Karpas-422 (cell line): Measurements from ENCODE around the gene MRM1. TPM values are rescaled to one million over a fixed set of nuclear protein-coding genes. Genes with fewer than 3 reads are reported as not detected.

Experiments used
- DNase-seq: peaks from one replicate; pipeline ENCODE4 v3.0.0-alpha.2; 2015
- H2AFZ ChIP-seq: fragments of 200-600 bp; sonication (generic); 2 replicates; pipeline ENCODE4 v1.6.1; 2014; ENCODE audit warnings: antibody characterized with exemption, low read length, mixed read lengths
- H3K27ac ChIP-seq: fragments of 200-600 bp; sonication (generic); 2 replicates; pipeline ENCODE4 v1.5.1; 2014; ENCODE audit warnings: mild to moderate bottlenecking, low read length, moderate library complexity
- H3K27me3 ChIP-seq: fragments of 200-600 bp; sonication (generic); 2 replicates; pipeline ENCODE4 v1.6.1; 2014; ENCODE audit warnings: low read length, mixed read lengths
- H3K36me3 ChIP-seq: fragments of 200-600 bp; sonication (generic); 2 replicates; pipeline ENCODE4 v1.6.1; 2014; ENCODE audit warnings: low read length, mixed read lengths; ENCODE audit not compliant: insufficient read depth
- H3K4me1 ChIP-seq: fragments of 200-600 bp; sonication (generic); 2 replicates; pipeline ENCODE4 v1.6.1; 2014; ENCODE audit warnings: mild to moderate bottlenecking, low read length, mixed read lengths
- H3K4me2 ChIP-seq: fragments of 200-600 bp; sonication (generic); 2 replicates; pipeline ENCODE4 v1.6.1; 2014; ENCODE audit warnings: low read length, low read depth, mild to moderate bottlenecking; ENCODE audit not compliant: poor library complexity, severe bottlenecking
- H3K4me3 ChIP-seq: fragments of 200-600 bp; sonication (generic); 2 replicates; pipeline ENCODE4 v1.5.1; 2014; ENCODE audit warnings: mild to moderate bottlenecking, antibody characterized with exemption, low read length, mixed read lengths
- H3K79me2 ChIP-seq: fragments of 200-600 bp; sonication (generic); 2 replicates; pipeline ENCODE4 v1.6.1; 2014; ENCODE audit warnings: mild to moderate bottlenecking, low read length, mixed read lengths
- H3K9ac ChIP-seq: fragments of 200-600 bp; sonication (generic); 2 replicates; pipeline ENCODE4 v1.6.0; 2014; ENCODE audit warnings: low read length
- H3K9me2 ChIP-seq: fragments of 200-600 bp; sonication (generic), shearing (Covaris generic); replicated peaks from 2 replicates; pipeline ENCODE4 v1.6.0; 2014; ENCODE audit warnings: mild to moderate bottlenecking, low read length, moderate library complexity; ENCODE audit not compliant: insufficient read depth
- H3K9me3 ChIP-seq: fragments of 300-700, 200-600 bp; sonication (generic); 2 replicates; pipeline ENCODE4 v1.6.1; 2014; ENCODE audit warnings: low read length, mixed read lengths
- H4K20me1 ChIP-seq: fragments of 200-600 bp; sonication (generic); 2 replicates; pipeline ENCODE4 v1.6.1; 2014; ENCODE audit warnings: mild to moderate bottlenecking, antibody characterized with exemption, low read length, low read depth; ENCODE audit not compliant: insufficient read depth
- total RNA-seq: library from RNA; depleted of rRNA; stranded (reverse); fragments of >200 nt; shearing (Covaris generic); gene quantifications from 2 replicates; pipeline ENCODE4 v1.2.3, GENCODE V29; 2014; ENCODE audit warnings: low replicate concordance

MRM1 gene
- total RNA-seq, 1 experiment from 2014 or later, result 11.7 TPM

- H3K4me3 ChIP-seq, result no peak overlapping the region
- no peaks in the 10 kb centered on the region; the same call in 1 of the 2 replicates for H4K20me1 ChIP-seq
- H3K9ac ChIP-seq, result no peak overlapping the region
- H3K27me3 ChIP-seq, result no peaks in the 10 kb centered on the region
- H3K79me2 ChIP-seq, result no peaks in the 10 kb centered on the region
- H2AFZ ChIP-seq, result no peak overlapping the region
- DNase-seq, result no peak
- no peaks in the 10 kb centered on the region for H3K9me3 ChIP-seq
- no peak overlapping the region for H3K27ac ChIP-seq
- H3K4me2 ChIP-seq, result no peak overlapping the region
- no peaks in the 10 kb centered on the region for H3K9me2 ChIP-seq
- H3K4me1 ChIP-seq, result no peaks in the 10 kb centered on the region
- no peaks in the 10 kb centered on the region for H3K36me3 ChIP-seq
Observed at GRCh38 chr17:36641877-36642845, 40.8 kb downstream of the MRM1 start.

GRCh38 chr17:36643086-36643685 is 41.8 kb downstream of the MRM1 start:
- H4K20me1 ChIP-seq, result no peaks in the 10 kb centered on the region; the same call in 1 of the 2 replicates
- no peaks in the 10 kb centered on the region for H3K79me2 ChIP-seq
- no peaks in the 10 kb centered on the region for H3K36me3 ChIP-seq
- H3K9ac ChIP-seq, result no peak overlapping the region
- H3K4me3 ChIP-seq, result no peak overlapping the region
- no peaks in the 10 kb centered on the region for H3K9me2 ChIP-seq
- no peaks in the 10 kb centered on the region for H3K27me3 ChIP-seq
- H3K27ac ChIP-seq, result no peak overlapping the region
- H3K4me2 ChIP-seq, result no peak overlapping the region
- no peak for DNase-seq
- H3K4me1 ChIP-seq, result no peaks in the 10 kb centered on the region
- H2AFZ ChIP-seq, result no peak overlapping the region
- H3K9me3 ChIP-seq, result no peaks in the 10 kb centered on the region

- Histone ChIP-seq H3K27ac (no peak overlapping the region), H3K4me3 (no peak overlapping the region), H3K79me2 (no peaks in the 10 kb centered on the region), H4K20me1 (peaks cover 2% of the 10 kb centered on the region; the same call in 1 of the 2 replicates), H3K9me3 (no peaks in the 10 kb centered on the region), H3K9me2 (no peaks in the 10 kb centered on the region), H3K9ac (no peak overlapping the region), H2AFZ (no peak overlapping the region), H3K27me3 (no peaks in the 10 kb centered on the region), H3K4me2 (no peak overlapping the region), H3K36me3 (no peaks in the 10 kb centered on the region), H3K4me1 (peaks cover 5% of the 10 kb centered on the region)
- DNase-seq, result no peak
Observed at GRCh38 chr17:36645422-36645821, 44.0 kb downstream of the MRM1 start.

- no peak for DNase-seq
- Histone ChIP-seq H3K36me3 (no peaks in the 10 kb centered on the region), H3K9me3 (no peaks in the 10 kb centered on the region), H3K9ac (no peak overlapping the region), H3K9me2 (no peaks in the 10 kb centered on the region), H2AFZ (no peak overlapping the region), H3K4me1 (peaks cover 10% of the 10 kb centered on the region), H4K20me1 (peaks cover 10% of the 10 kb centered on the region; the same call in 1 of the 2 replicates), H3K27me3 (no peaks in the 10 kb centered on the region), H3K79me2 (no peaks in the 10 kb centered on the region), H3K4me3 (no peak overlapping the region), H3K4me2 (no peak overlapping the region), H3K27ac (no peak overlapping the region)
Observed at GRCh38 chr17:36647636-36648035, 46.3 kb downstream of the MRM1 start.

- H3K36me3 ChIP-seq, result no peaks in the 10 kb centered on the region
- H3K27me3 ChIP-seq, result no peaks in the 10 kb centered on the region
- no peak overlapping the region for H3K27ac ChIP-seq
- H3K9me2 ChIP-seq, result no peaks in the 10 kb centered on the region
- H4K20me1 ChIP-seq, result peaks cover 10% of the 10 kb centered on the region; the same call in 1 of the 2 replicates
- H3K4me1 ChIP-seq, result peaks cover 10% of the 10 kb centered on the region
- H3K9ac ChIP-seq, result no peak overlapping the region
- peak; percentile 56 for DNase-seq
- no peak overlapping the region for H3K4me2 ChIP-seq
- no peaks in the 10 kb centered on the region for H3K79me2 ChIP-seq
- H3K4me3 ChIP-seq, result no peak overlapping the region
- H2AFZ ChIP-seq, result no peak overlapping the region
- H3K9me3 ChIP-seq, result no peaks in the 10 kb centered on the region
Observed at GRCh38 chr17:36650096-36650775, 48.9 kb downstream of the MRM1 start.

- Histone ChIP-seq H3K27me3 (no peaks in the 10 kb centered on the region), H3K4me2 (no peak overlapping the region), H3K9me2 (no peaks in the 10 kb centered on the region), H4K20me1 (peaks cover 13% of the 10 kb centered on the region; the same call in 1 of the 2 replicates), H2AFZ (no peak overlapping the region), H3K9ac (no peak overlapping the region), H3K79me2 (no peaks in the 10 kb centered on the region), H3K36me3 (no peaks in the 10 kb centered on the region), H3K4me3 (no peak overlapping the region), H3K9me3 (no peaks in the 10 kb centered on the region), H3K27ac (no peak overlapping the region), H3K4me1 (peaks cover 10% of the 10 kb centered on the region)
- DNase-seq, result no peak
Observed at GRCh38 chr17:36653374-36653773, 52.0 kb downstream of the MRM1 start.

- H3K4me2 ChIP-seq, result no peak overlapping the region
- H3K4me3 ChIP-seq, result no peak overlapping the region
- DNase-seq, result no peak
- H3K27me3 ChIP-seq, result no peaks in the 10 kb centered on the region
- H4K20me1 ChIP-seq, result peaks cover 13% of the 10 kb centered on the region; the same call in 1 of the 2 replicates
- no peak overlapping the region for H3K9ac ChIP-seq
- no peaks in the 10 kb centered on the region for H3K9me3 ChIP-seq
- peaks cover 10% of the 10 kb centered on the region for H3K4me1 ChIP-seq
- no peak overlapping the region for H3K27ac ChIP-seq
- no peaks in the 10 kb centered on the region for H3K79me2 ChIP-seq
- no peaks in the 10 kb centered on the region for H3K9me2 ChIP-seq
- H3K36me3 ChIP-seq, result no peaks in the 10 kb centered on the region
- H2AFZ ChIP-seq, result no peak overlapping the region
Observed at GRCh38 chr17:36653856-36654255, 52.5 kb downstream of the MRM1 start.

GRCh38 chr17:36655726-36656125 is 54.3 kb downstream of the MRM1 start:
- H3K27ac ChIP-seq, result no peak overlapping the region
- no peaks in the 10 kb centered on the region for H3K36me3 ChIP-seq
- H3K9me2 ChIP-seq, result no peaks in the 10 kb centered on the region
- no peak overlapping the region for H3K4me3 ChIP-seq
- H3K79me2 ChIP-seq, result no peaks in the 10 kb centered on the region
- DNase-seq, result no peak
- no peaks in the 10 kb centered on the region for H3K27me3 ChIP-seq
- no peak overlapping the region for H3K4me2 ChIP-seq
- H3K4me1 ChIP-seq, result peaks cover 2% of the 10 kb centered on the region
- no peaks in the 10 kb centered on the region for H3K9me3 ChIP-seq
- no peak overlapping the region for H2AFZ ChIP-seq
- no peak overlapping the region for H3K9ac ChIP-seq
- peaks cover 15% of the 10 kb centered on the region; the same call in 1 of the 2 replicates for H4K20me1 ChIP-seq
